Fibroblast of lung (primary cell): ENCODE data around the gene SRP19.

Experiments used
- EZH2 ChIP-seq: IDR thresholded peaks from 2 replicates; pipeline ENCODE4 v1.5.1; 2012; ENCODE audit warnings: low read length, control low read depth, mild to moderate bottlenecking; ENCODE audit errors: missing control alignments
- TF ChIP-seq, protein P1 (sequence below), 2 donors: IDR thresholded peaks in 1 of 2; conservative IDR thresholded peaks in 1 of 2; 1 replicate in 1 of 2; 2 replicates in 1 of 2; pipeline ENCODE4 v1.5.1; 2011 to 2012; ENCODE audit warnings: low read length in 2 of 2, control low read depth in 1 of 2, inconsistent platforms in 1 of 2, low read depth in 1 of 2, mild to moderate bottlenecking in 1 of 2

DNA sequence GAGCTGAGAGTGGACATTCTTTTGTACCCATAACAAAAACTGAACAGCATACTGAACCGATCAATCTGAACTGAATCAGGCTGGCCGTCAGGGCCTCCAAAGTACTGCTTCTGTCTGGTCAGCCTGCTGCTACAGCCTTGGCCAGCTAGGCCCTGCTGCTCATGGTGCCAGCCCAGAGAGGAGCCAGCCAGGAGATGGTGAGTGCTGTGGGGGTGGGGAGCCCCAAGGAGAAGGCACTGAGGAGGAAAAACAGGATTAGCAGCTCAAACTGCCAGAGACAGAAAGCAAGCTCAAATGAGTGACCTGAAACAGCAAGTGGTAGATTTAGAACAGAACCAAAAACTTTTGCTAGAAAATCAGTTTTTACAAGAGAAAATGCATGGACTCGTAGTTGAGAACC, 23.9 kb downstream of the SRP19 start:
- TF ChIP-seq, protein P1, sequence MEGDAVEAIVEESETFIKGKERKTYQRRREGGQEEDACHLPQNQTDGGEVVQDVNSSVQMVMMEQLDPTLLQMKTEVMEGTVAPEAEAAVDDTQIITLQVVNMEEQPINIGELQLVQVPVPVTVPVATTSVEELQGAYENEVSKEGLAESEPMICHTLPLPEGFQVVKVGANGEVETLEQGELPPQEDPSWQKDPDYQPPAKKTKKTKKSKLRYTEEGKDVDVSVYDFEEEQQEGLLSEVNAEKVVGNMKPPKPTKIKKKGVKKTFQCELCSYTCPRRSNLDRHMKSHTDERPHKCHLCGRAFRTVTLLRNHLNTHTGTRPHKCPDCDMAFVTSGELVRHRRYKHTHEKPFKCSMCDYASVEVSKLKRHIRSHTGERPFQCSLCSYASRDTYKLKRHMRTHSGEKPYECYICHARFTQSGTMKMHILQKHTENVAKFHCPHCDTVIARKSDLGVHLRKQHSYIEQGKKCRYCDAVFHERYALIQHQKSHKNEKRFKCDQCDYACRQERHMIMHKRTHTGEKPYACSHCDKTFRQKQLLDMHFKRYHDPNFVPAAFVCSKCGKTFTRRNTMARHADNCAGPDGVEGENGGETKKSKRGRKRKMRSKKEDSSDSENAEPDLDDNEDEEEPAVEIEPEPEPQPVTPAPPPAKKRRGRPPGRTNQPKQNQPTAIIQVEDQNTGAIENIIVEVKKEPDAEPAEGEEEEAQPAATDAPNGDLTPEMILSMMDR (conservative IDR thresholded peaks at IDR 0.05 in 1 of 2, IDR thresholded peaks at IDR 0.05 in 1 of 2; ENCODE audit: low read depth in 1 of 2, low read length in 2 of 2), result no peak
- TF ChIP-seq EZH2, result no peak
